Nephron progenitor cell (in vitro differentiated cells): ENCODE results near the gene FNBP1.

ENCODE experiments used
- DNase-seq: peaks from one replicate; pipeline ENCODE4 v3.0.0; 2021
- H3K27ac Mint-ChIP-seq: 2 replicates; pipeline ENCODE4 v1.8.0; 2021; ENCODE audit warnings: mild to moderate bottlenecking, moderate library complexity, mixed read lengths
- H3K27me3 Mint-ChIP-seq: 2 replicates; pipeline ENCODE4 v1.8.0; 2021; ENCODE audit warnings: mild to moderate bottlenecking, low read depth, mixed read lengths; ENCODE audit not compliant: poor library complexity
- H3K36me3 Mint-ChIP-seq: 2 replicates; pipeline ENCODE4 v1.8.0; 2021; ENCODE audit warnings: low read depth, mixed read lengths
- H3K4me1 Mint-ChIP-seq: 2 replicates; pipeline ENCODE4 v1.8.0; 2021; ENCODE audit warnings: mixed read lengths
- H3K4me3 Mint-ChIP-seq: 2 replicates; pipeline ENCODE4 v1.8.0; 2021; ENCODE audit warnings: mild to moderate bottlenecking, moderate library complexity, mixed read lengths
- H3K9me3 Mint-ChIP-seq: 2 replicates; pipeline ENCODE4 v1.8.0; 2021; ENCODE audit warnings: mild to moderate bottlenecking, moderate library complexity, mixed read lengths
- CTCF ChIP-seq: fragments of 200-600 bp; sonication (generic); IDR thresholded peaks from 2 replicates; pipeline ENCODE4 v1.5.0; 2021; ENCODE audit warnings: antibody characterized with exemption

Gene FNBP1

GRCh38 chr9:129904734-129905133, 138.3 kb downstream of the FNBP1 start:
- no peaks in the 10 kb centered on the region for H3K4me1 Mint-ChIP-seq
- H3K4me3 Mint-ChIP-seq = no peak overlapping the region
- H3K36me3 Mint-ChIP-seq = peaks cover 74% of the 10 kb centered on the region
- no peaks in the 10 kb centered on the region for H3K27me3 Mint-ChIP-seq
- TF ChIP-seq CTCF = no peak
- H3K9me3 Mint-ChIP-seq = peaks cover 10% of the 10 kb centered on the region
- peak overlapping the region; percentile 17 for H3K27ac Mint-ChIP-seq
- DNase-seq = no peak

- DNase-seq = no peak
- Mint-ChIP-seq H3K4me1 (peaks cover 6% of the 10 kb centered on the region), H3K9me3 (peaks cover 10% of the 10 kb centered on the region), H3K36me3 (peaks cover 82% of the 10 kb centered on the region), H3K4me3 (no peak overlapping the region), H3K27me3 (no peaks in the 10 kb centered on the region), H3K27ac (no peak overlapping the region)
- TF ChIP-seq CTCF = no peak
These were observed 140.3 kb downstream of the FNBP1 start for GRCh38 chr9:129902740-129903134.

DNA sequence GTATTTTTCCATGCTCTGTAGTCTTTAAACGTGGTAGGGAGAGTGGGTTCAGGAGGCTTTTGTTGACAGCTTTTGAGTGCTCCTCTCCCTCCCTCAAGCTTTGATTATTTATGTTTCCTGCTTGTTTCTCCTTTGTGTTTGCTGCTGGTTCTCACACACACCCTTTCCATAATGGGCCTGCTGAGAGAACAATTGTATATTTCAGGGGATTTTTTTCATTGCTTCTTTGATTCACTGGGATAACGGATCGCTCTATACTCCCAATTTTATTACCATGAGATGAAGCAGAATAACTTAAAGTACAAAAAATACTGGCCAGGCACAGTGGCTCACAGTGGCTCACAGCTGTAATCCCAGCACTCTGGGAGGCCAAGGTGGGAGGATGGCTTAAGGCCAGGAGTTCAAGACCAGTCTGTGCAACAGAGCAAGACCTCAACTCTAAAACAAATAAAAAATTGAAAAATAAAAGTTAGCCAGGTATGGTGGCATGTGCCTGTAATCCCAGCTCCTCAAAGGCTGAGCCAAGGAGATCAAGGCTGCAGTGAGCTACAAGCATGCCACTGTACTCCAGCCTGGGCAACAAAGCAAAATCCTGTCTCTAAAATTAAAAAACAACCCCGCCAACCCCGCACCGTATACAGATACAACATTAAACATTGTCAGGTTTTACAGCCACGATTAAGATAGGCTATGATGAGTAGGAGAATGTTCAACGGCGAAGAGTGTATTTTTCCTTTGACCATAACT, 140.8 kb downstream of the FNBP1 start:
- Mint-ChIP-seq H3K36me3 (peaks cover 80% of the 10 kb centered on the region), H3K4me1 (peaks cover 9% of the 10 kb centered on the region), H3K9me3 (peaks cover 9% of the 10 kb centered on the region), H3K27ac (no peak overlapping the region), H3K27me3 (no peaks in the 10 kb centered on the region), H3K4me3 (no peak overlapping the region)
- no peak for DNase-seq
- no peak for TF ChIP-seq CTCF

- H3K4me3 Mint-ChIP-seq = no peak overlapping the region
- no peaks in the 10 kb centered on the region for H3K27me3 Mint-ChIP-seq
- H3K4me1 Mint-ChIP-seq = peaks cover 13% of the 10 kb centered on the region
- no peaks in the 10 kb centered on the region for H3K9me3 Mint-ChIP-seq
- H3K27ac Mint-ChIP-seq = peak overlapping the region; percentile 51
- TF ChIP-seq CTCF = no peak
- H3K36me3 Mint-ChIP-seq = peaks cover 79% of the 10 kb centered on the region
- DNase-seq = no peak
These were observed 142.5 kb downstream of the FNBP1 start for GRCh38 chr9:129900263-129901027.

GRCh38 chr9:129899620-129900019, 143.4 kb downstream of the FNBP1 start:
- Mint-ChIP-seq H3K9me3 (no peaks in the 10 kb centered on the region), H3K36me3 (peaks cover 79% of the 10 kb centered on the region), H3K27ac (peak overlapping the region; percentile 51), H3K4me1 (peaks cover 13% of the 10 kb centered on the region), H3K27me3 (no peaks in the 10 kb centered on the region), H3K4me3 (no peak overlapping the region)
- no peak for DNase-seq
- TF ChIP-seq CTCF = no peak
